ENCODE measurements around the gene IWS1. TPM values are rescaled to one million over a fixed set of nuclear protein-coding genes. Genes with fewer than 3 reads are reported as not detected.
A peak's percentile ranks its signal among the peaks of the same experiment; 100 is the strongest.

Gene IWS1
- total RNA-seq, 1 donor: 36.6 TPM

DNA sequence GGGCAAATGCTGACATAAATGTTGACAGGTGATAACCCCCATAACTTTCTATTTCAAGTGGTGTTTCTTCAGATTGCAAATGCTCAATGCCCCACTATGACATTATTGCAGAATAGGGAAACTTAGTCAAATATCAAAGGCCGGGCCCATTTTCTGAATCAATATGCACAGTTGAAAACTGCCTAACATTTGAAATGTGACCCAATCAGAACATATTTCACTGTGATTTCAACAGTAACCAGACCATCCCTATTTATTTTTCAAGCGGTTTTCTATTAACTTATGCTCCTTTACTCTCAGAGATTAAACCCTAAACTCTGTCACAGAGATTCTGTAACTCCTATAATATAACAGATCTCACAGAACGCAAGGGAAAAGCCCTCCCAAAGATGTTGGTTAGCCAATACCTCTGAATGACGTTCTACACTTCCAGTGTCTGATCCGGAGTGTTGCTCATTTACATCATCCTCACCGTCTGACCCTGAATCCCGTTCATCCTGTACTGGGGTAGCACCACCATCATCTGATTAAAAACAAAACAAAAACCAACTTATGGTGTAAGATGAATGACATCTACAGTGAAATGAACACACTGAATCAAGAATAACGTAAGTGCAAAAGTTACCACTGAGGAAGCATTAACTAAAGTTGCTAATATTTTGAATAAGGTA is 2.9 kb downstream of the IWS1 start:
- Histone ChIP-seq H4K20me1 (ENCODE audit: insufficient read depth, low read length) (peaks cover 5% of the 10 kb centered on the region), H3K4me1 (ENCODE audit: insufficient read depth, low read length) (peaks cover 15% of the 10 kb centered on the region), H2AFZ (ENCODE audit: low read length) (no peak overlapping the region), H3K79me2 (ENCODE audit: insufficient read depth, low read length) (peaks cover 75% of the 10 kb centered on the region), H3K4me3 (ENCODE audit: insufficient read depth, low read length) (no peak overlapping the region), H3K9me3 (ENCODE audit: low read depth, low read length) (no peaks in the 10 kb centered on the region), H3K36me3 (ENCODE audit: insufficient read depth, low read length) (peaks cover 31% of the 10 kb centered on the region), H3K27ac (ENCODE audit: low read depth, low read length) (peak overlapping the region; percentile 6), H3K27me3 (ENCODE audit: insufficient read depth, low read length) (no peaks in the 10 kb centered on the region), H3K4me2 (ENCODE audit: insufficient read depth, low read length) (no peak overlapping the region)
- TF ChIP-seq CTCF (IDR thresholded peaks at IDR 0.05; ENCODE audit: extremely low read depth, low read depth, low read length): no peak
- no peak for DNase-seq (ENCODE audit: insufficient read length, low spot score, missing footprints)

- TF ChIP-seq CTCF (IDR thresholded peaks at IDR 0.05; ENCODE audit: extremely low read depth, low read depth, low read length): no peak
- Histone ChIP-seq H4K20me1 (ENCODE audit: insufficient read depth, low read length) (peaks cover 9% of the 10 kb centered on the region), H3K36me3 (ENCODE audit: insufficient read depth, low read length) (peaks cover 46% of the 10 kb centered on the region), H3K79me2 (ENCODE audit: insufficient read depth, low read length) (peaks cover 90% of the 10 kb centered on the region), H3K4me3 (ENCODE audit: insufficient read depth, low read length) (no peak overlapping the region), H3K9me3 (ENCODE audit: low read depth, low read length) (no peaks in the 10 kb centered on the region), H3K4me2 (ENCODE audit: insufficient read depth, low read length) (no peak overlapping the region), H3K27me3 (ENCODE audit: insufficient read depth, low read length) (no peaks in the 10 kb centered on the region), H3K4me1 (ENCODE audit: insufficient read depth, low read length) (peaks cover 31% of the 10 kb centered on the region), H3K27ac (ENCODE audit: low read depth, low read length) (no peak overlapping the region), H2AFZ (ENCODE audit: low read length) (no peak overlapping the region)
- no peak for DNase-seq (ENCODE audit: insufficient read length, low spot score, missing footprints)
Observed at GRCh38 chr2:127520424-127520823, 5.9 kb downstream of the IWS1 start.

DNA sequence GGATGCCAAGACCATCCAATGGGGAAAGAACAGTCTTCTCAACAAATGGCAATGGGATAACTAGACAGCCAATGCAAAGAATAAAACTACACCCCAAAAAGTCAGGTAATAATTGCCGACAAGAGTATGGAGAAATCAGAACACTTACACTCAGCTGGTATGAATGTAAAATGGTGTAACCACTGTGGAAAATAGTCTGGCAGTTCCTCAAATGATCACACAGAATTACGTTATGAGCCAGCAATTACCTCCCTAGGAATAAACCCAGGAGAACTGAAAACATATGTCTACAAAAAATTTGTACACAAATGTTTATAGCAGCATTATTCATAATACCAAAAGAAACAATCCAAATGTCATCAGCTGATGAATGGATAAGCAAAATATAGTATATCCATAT is 8.8 kb downstream of the IWS1 start:
- H3K36me3 ChIP-seq (ENCODE audit: insufficient read depth, low read length): peaks cover 42% of the 10 kb centered on the region
- H3K4me1 ChIP-seq (ENCODE audit: insufficient read depth, low read length): peaks cover 35% of the 10 kb centered on the region
- no peaks in the 10 kb centered on the region for H3K27me3 ChIP-seq (ENCODE audit: insufficient read depth, low read length)
- no peak overlapping the region for H3K4me3 ChIP-seq (ENCODE audit: insufficient read depth, low read length)
- H3K4me2 ChIP-seq (ENCODE audit: insufficient read depth, low read length): no peak overlapping the region
- peaks cover 89% of the 10 kb centered on the region for H3K79me2 ChIP-seq (ENCODE audit: insufficient read depth, low read length)
- no peaks in the 10 kb centered on the region for H3K9me3 ChIP-seq (ENCODE audit: low read depth, low read length)
- H3K27ac ChIP-seq (ENCODE audit: low read depth, low read length): peak overlapping the region; percentile 99
- TF ChIP-seq CTCF (IDR thresholded peaks at IDR 0.05; ENCODE audit: extremely low read depth, low read depth, low read length): no peak
- DNase-seq (ENCODE audit: insufficient read length, low spot score, missing footprints): no peak
- no peak overlapping the region for H2AFZ ChIP-seq (ENCODE audit: low read length)
- H4K20me1 ChIP-seq (ENCODE audit: insufficient read depth, low read length): peaks cover 5% of the 10 kb centered on the region

DNA sequence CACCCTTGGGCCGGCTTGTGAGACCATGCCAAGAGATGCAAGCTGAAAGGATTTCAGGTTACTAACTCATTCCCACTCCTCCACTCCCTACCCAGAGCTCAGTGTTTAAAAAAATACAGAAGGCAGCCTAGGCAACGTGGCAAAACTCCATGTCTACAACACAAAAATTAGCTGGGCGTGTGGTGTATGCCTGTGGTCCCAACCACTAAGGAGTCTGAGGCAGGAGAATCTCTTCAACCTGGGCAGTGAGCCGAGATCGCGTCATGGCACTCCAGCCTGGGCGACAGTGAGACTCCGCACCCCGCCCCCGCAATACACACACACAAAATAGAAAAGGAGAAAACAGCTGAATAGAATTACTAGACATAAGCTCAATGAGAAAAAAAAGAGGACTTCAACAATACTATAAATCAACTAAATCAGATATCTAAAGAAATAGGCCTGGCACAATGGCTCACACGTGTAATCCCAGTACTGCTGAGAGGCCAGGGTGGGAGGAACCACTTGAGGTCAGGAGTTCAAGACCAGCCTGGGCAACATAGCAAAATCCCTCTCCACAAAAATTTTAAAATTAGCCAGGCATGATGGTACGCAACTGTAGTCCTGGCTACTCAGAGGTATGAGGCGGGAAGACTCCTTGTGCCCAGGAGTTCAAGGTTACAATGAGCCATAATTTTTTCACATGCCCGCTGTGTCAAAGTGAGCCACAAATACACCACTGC is 10.1 kb downstream of the IWS1 start:
- H4K20me1 ChIP-seq (ENCODE audit: insufficient read depth, low read length): peaks cover 5% of the 10 kb centered on the region

More for the DNA sequence above, 10.1 kb downstream of the IWS1 start:
- H3K36me3 ChIP-seq (ENCODE audit: insufficient read depth, low read length): peaks cover 39% of the 10 kb centered on the region
- no peaks in the 10 kb centered on the region for H3K9me3 ChIP-seq (ENCODE audit: low read depth, low read length)
- peaks cover 35% of the 10 kb centered on the region for H3K4me1 ChIP-seq (ENCODE audit: insufficient read depth, low read length)
- peaks cover 90% of the 10 kb centered on the region for H3K79me2 ChIP-seq (ENCODE audit: insufficient read depth, low read length)
- peak overlapping the region; percentile 99 for H3K27ac ChIP-seq (ENCODE audit: low read depth, low read length)
- no peak for DNase-seq (ENCODE audit: insufficient read length, low spot score, missing footprints)
- no peaks in the 10 kb centered on the region for H3K27me3 ChIP-seq (ENCODE audit: insufficient read depth, low read length)
- peak overlapping the region; percentile 69 for H3K4me2 ChIP-seq (ENCODE audit: insufficient read depth, low read length)
- H2AFZ ChIP-seq (ENCODE audit: low read length): no peak overlapping the region
- H3K4me3 ChIP-seq (ENCODE audit: insufficient read depth, low read length): peak overlapping the region; percentile 41
- TF ChIP-seq CTCF (IDR thresholded peaks at IDR 0.05; ENCODE audit: extremely low read depth, low read depth, low read length): no peak
